ENCODE measurements around the gene ARMH3.

ARMH3 gene

GRCh38 chr10:101880232-101880573 is 175.8 kb downstream of the ARMH3 start:
- Histone ChIP-seq H3K27me3 (ENCODE audit: insufficient read depth, low read depth, severe bottlenecking) (no peaks in the 10 kb centered on the region), H3K27ac (no peak overlapping the region), H3K4me3 (ENCODE audit: low read depth, low read length) (no peak overlapping the region), H3K9me3 (ENCODE audit: severe bottlenecking) (no peaks in the 10 kb centered on the region), H3K36me3 (no peaks in the 10 kb centered on the region)
- no peak for DNase-seq
- no peak for TF ChIP-seq CTCF (IDR thresholded peaks at IDR 0.05; ENCODE audit: low read depth, low read length)

- TF ChIP-seq CTCF (IDR thresholded peaks at IDR 0.05; ENCODE audit: low read depth, low read length), result no peak
- Histone ChIP-seq H3K36me3 (no peaks in the 10 kb centered on the region), H3K4me3 (ENCODE audit: low read depth, low read length) (no peak overlapping the region), H3K9me3 (ENCODE audit: severe bottlenecking) (no peaks in the 10 kb centered on the region), H3K27me3 (ENCODE audit: insufficient read depth, low read depth, severe bottlenecking) (no peaks in the 10 kb centered on the region), H3K27ac (no peak overlapping the region)
- DNase-seq, result no peak
Measured at GRCh38 chr10:101879456-101880231, 176.3 kb downstream of the ARMH3 start.

GRCh38 chr10:101878869-101879268 is 177.1 kb downstream of the ARMH3 start:
- no peak for TF ChIP-seq CTCF (IDR thresholded peaks at IDR 0.05; ENCODE audit: low read depth, low read length)
- no peaks in the 10 kb centered on the region for H3K36me3 ChIP-seq
- H3K27me3 ChIP-seq (ENCODE audit: insufficient read depth, low read depth, severe bottlenecking), result no peaks in the 10 kb centered on the region
- DNase-seq, result no peak
- no peaks in the 10 kb centered on the region for H3K9me3 ChIP-seq (ENCODE audit: severe bottlenecking)
- no peak overlapping the region for H3K27ac ChIP-seq
- no peak overlapping the region for H3K4me3 ChIP-seq (ENCODE audit: low read depth, low read length)

- no peak for DNase-seq
- no peaks in the 10 kb centered on the region for H3K9me3 ChIP-seq (ENCODE audit: severe bottlenecking)
- no peaks in the 10 kb centered on the region; the same call in 1 of the 2 replicates for H3K36me3 ChIP-seq
- no peaks in the 10 kb centered on the region for H3K27me3 ChIP-seq (ENCODE audit: insufficient read depth, low read depth, severe bottlenecking)
- peak overlapping the region; percentile 16; the same call in 1 of the 2 replicates for H3K27ac ChIP-seq
- TF ChIP-seq CTCF (IDR thresholded peaks at IDR 0.05; ENCODE audit: low read depth, low read length), result no peak
- H3K4me3 ChIP-seq (ENCODE audit: low read depth, low read length), result no peak overlapping the region
Measured at GRCh38 chr10:101875068-101875688, 180.8 kb downstream of the ARMH3 start.

- no peaks in the 10 kb centered on the region for H3K27me3 ChIP-seq (ENCODE audit: insufficient read depth, low read depth, severe bottlenecking)
- no peaks in the 10 kb centered on the region; the same call in 1 of the 2 replicates for H3K36me3 ChIP-seq
- no peak for DNase-seq
- TF ChIP-seq CTCF (IDR thresholded peaks at IDR 0.05; ENCODE audit: low read depth, low read length), result no peak
- H3K4me3 ChIP-seq (ENCODE audit: low read depth, low read length), result no peak overlapping the region
- H3K27ac ChIP-seq, result no peak overlapping the region
- H3K9me3 ChIP-seq (ENCODE audit: severe bottlenecking), result no peaks in the 10 kb centered on the region
Measured at GRCh38 chr10:101874252-101874651, 181.7 kb downstream of the ARMH3 start.
